Measurements from ENCODE around the gene SH3BP2. TPM values are rescaled to one million over a fixed set of nuclear protein-coding genes. Genes with fewer than 3 reads are reported as not detected.

SH3BP2 gene
- polyA plus RNA-seq, 1 donor from 2014 or later: 87.9 TPM

DNA sequence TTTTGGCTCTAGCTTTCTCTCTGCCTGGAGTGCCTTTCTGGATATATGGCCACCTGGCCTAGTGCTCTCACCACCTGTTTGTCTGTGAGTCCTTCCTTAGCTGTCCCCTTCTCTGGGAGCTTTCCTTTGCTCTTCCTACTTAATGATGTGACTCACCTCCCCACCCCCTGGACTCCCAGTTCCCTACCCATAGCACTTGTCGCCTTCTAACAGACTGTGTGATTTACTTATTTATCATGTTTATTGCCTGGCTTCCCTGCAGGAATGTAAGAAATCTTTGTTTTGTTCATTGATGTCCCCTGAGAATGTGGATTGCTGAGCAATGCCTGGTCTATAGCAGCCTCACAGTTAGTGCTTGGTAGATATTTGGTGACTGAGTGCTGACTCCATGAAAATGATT, 69.6 kb downstream of the SH3BP2 start:
- H3K9me2 ChIP-seq (ENCODE audit: insufficient read depth, low read length): no peaks in the 10 kb centered on the region
- peaks cover 73% of the 10 kb centered on the region for H3K79me2 ChIP-seq (replicated peaks; ENCODE audit: insufficient read depth, low read length)
- no peaks in the 10 kb centered on the region for H3K36me3 ChIP-seq (ENCODE audit: insufficient read depth, low read length)
- H3K4me2 ChIP-seq (ENCODE audit: low read length): no peak overlapping the region
- no peak overlapping the region for H2AFZ ChIP-seq (ENCODE audit: low read depth, low read length)
- no peaks in the 10 kb centered on the region for H3K27me3 ChIP-seq (ENCODE audit: insufficient read depth, low read depth, low read length)
- TF ChIP-seq REST (IDR thresholded peaks at IDR 0.05; ENCODE audit: borderline replicate concordance) (no peak), EP300 (conservative IDR thresholded peaks at IDR 0.05; ENCODE audit: poor library complexity, severe bottlenecking) (no peak), POLR2AphosphoS5 (IDR thresholded peaks at IDR 0.05) (no peak), RAD21 (conservative IDR thresholded peaks at IDR 0.05) (no peak), TAF1 (IDR thresholded peaks at IDR 0.05; ENCODE audit: low read depth) (no peak), MXI1 (conservative IDR thresholded peaks at IDR 0.05; ENCODE audit: poor library complexity, severe bottlenecking) (no peak), SMC3 (conservative IDR thresholded peaks at IDR 0.05; ENCODE audit: poor library complexity) (no peak), CTCF (IDR thresholded peaks at IDR 0.05; ENCODE audit: poor library complexity, severe bottlenecking) (no peak), EZH2 (IDR thresholded peaks at IDR 0.05; ENCODE audit: borderline replicate concordance, insufficient read depth, low read length, poor library complexity, severe bottlenecking) (no peak)
- H4K20me1 ChIP-seq (ENCODE audit: insufficient read depth): peaks cover 9% of the 10 kb centered on the region
- no peak overlapping the region for H3K4me3 ChIP-seq (ENCODE audit: low read length)
- H3F3A ChIP-seq (ENCODE audit: insufficient read depth, low read length, poor library complexity, severe bottlenecking): no peaks in the 10 kb centered on the region
- no peak overlapping the region for H3K27ac ChIP-seq (ENCODE audit: low read length)
- no peak overlapping the region for H3K9ac ChIP-seq (ENCODE audit: low read length)
- no peaks in the 10 kb centered on the region for H3K9me3 ChIP-seq (ENCODE audit: low read length)

GRCh38 chr4:2863649-2864048, 70.8 kb downstream of the SH3BP2 start:
- Histone ChIP-seq H3K27ac (ENCODE audit: low read length) (no peak overlapping the region), H3K9me3 (ENCODE audit: low read length) (no peaks in the 10 kb centered on the region), H3F3A (ENCODE audit: insufficient read depth, low read length, poor library complexity, severe bottlenecking) (no peaks in the 10 kb centered on the region), H3K4me2 (ENCODE audit: low read length) (no peak overlapping the region), H3K9ac (ENCODE audit: low read length) (no peak overlapping the region), H3K79me2 (replicated peaks; ENCODE audit: insufficient read depth, low read length) (peaks cover 62% of the 10 kb centered on the region), H3K36me3 (ENCODE audit: insufficient read depth, low read length) (no peaks in the 10 kb centered on the region), H2AFZ (ENCODE audit: low read depth, low read length) (no peak overlapping the region), H4K20me1 (ENCODE audit: insufficient read depth) (peaks cover 9% of the 10 kb centered on the region), H3K4me3 (ENCODE audit: low read length) (no peak overlapping the region), H3K9me2 (ENCODE audit: insufficient read depth, low read length) (no peaks in the 10 kb centered on the region), H3K27me3 (ENCODE audit: insufficient read depth, low read depth, low read length) (no peaks in the 10 kb centered on the region)
- TF ChIP-seq MXI1 (conservative IDR thresholded peaks at IDR 0.05; ENCODE audit: poor library complexity, severe bottlenecking) (no peak), CTCF (IDR thresholded peaks at IDR 0.05; ENCODE audit: poor library complexity, severe bottlenecking) (no peak), TAF1 (IDR thresholded peaks at IDR 0.05; ENCODE audit: low read depth) (no peak), SMC3 (conservative IDR thresholded peaks at IDR 0.05; ENCODE audit: poor library complexity) (no peak), EZH2 (IDR thresholded peaks at IDR 0.05; ENCODE audit: borderline replicate concordance, insufficient read depth, low read length, poor library complexity, severe bottlenecking) (no peak), RAD21 (conservative IDR thresholded peaks at IDR 0.05) (no peak), REST (IDR thresholded peaks at IDR 0.05; ENCODE audit: borderline replicate concordance) (no peak), POLR2AphosphoS5 (IDR thresholded peaks at IDR 0.05) (no peak), EP300 (conservative IDR thresholded peaks at IDR 0.05; ENCODE audit: poor library complexity, severe bottlenecking) (no peak)

Measured in neural cell (in vitro differentiated cells).